HL-60 (cell line): Measurements from ENCODE around the gene RELT.

ENCODE experiments used
- DNase-seq, 2 experiments: peaks; one replicate each; pipeline ENCODE4 v3.0.0-alpha.2; 2010 to 2020; ENCODE audit warnings: low read depth in 1 of 2, low spot score in 1 of 2
- H3K27ac ChIP-seq: fragments of 250-450 bp; sonication (Bioruptor Pico); replicated peaks from 2 replicates; pipeline ENCODE4 v1.5.1; 2020; ENCODE audit warnings: mild to moderate bottlenecking, moderate library complexity
- H3K27me3 ChIP-seq: fragments of 250-450 bp; sonication (Bioruptor Pico); 2 replicates; pipeline ENCODE4 v1.5.1; 2021; ENCODE audit warnings: mild to moderate bottlenecking, moderate library complexity; ENCODE audit not compliant: insufficient read depth, poor library complexity, severe bottlenecking
- H3K4me3 ChIP-seq: replicated peaks from 2 replicates; pipeline ENCODE4 v1.5.1; 2011; ENCODE audit warnings: mild to moderate bottlenecking, control low read depth, low read length; ENCODE audit not compliant: insufficient read depth
- CTCF ChIP-seq: IDR thresholded peaks from one replicate; pipeline ENCODE4 v1.5.1; 2011; ENCODE audit warnings: low read length, control low read depth, inconsistent platforms; ENCODE audit not compliant: insufficient read depth
- GABPA ChIP-seq: IDR thresholded peaks from 2 replicates; pipeline ENCODE4 v1.6.1; 2012; ENCODE audit warnings: low read depth
- POLR2AphosphoS5 ChIP-seq: IDR thresholded peaks from 2 replicates; pipeline ENCODE4 v1.6.1; 2012; ENCODE audit warnings: low read depth
- REST ChIP-seq: IDR thresholded peaks from 2 replicates; pipeline ENCODE4 v1.6.1; 2012; ENCODE audit warnings: low read depth; ENCODE audit not compliant: insufficient replicate concordance
- SPI1 ChIP-seq: IDR thresholded peaks from 2 replicates; pipeline ENCODE4 v1.6.1; 2012; ENCODE audit warnings: low read depth, mild to moderate bottlenecking, borderline replicate concordance

Gene RELT

GRCh38 chr11:73353422-73353821, 22.8 kb upstream of the RELT start:
- TF ChIP-seq POLR2AphosphoS5 (no peak), CTCF (no peak), SPI1 (no peak), REST (no peak), GABPA (no peak)
- no peak overlapping the region for H3K4me3 ChIP-seq

GRCh38 chr11:73355109-73355508, 21.1 kb upstream of the RELT start:
- Histone ChIP-seq H3K27ac (no peak overlapping the region), H3K27me3 (no peaks in the 10 kb centered on the region), H3K4me3 (no peak overlapping the region)
- TF ChIP-seq REST, result no peak
- no peak for TF ChIP-seq SPI1
- TF ChIP-seq GABPA, result no peak
- TF ChIP-seq POLR2AphosphoS5, result no peak
- TF ChIP-seq CTCF, result no peak
- no peak for DNase-seq

More at GRCh38 chr11:73353422-73353821, 22.8 kb upstream of the RELT start:
- H3K27me3 ChIP-seq, result no peaks in the 10 kb centered on the region
- no peak overlapping the region for H3K27ac ChIP-seq
- no peak for DNase-seq

GRCh38 chr11:73356979-73357860, 19.0 kb upstream of the RELT start:
- H3K27ac ChIP-seq, result no peak overlapping the region
- no peak overlapping the region for H3K4me3 ChIP-seq
- TF ChIP-seq POLR2AphosphoS5 (no peak), SPI1 (no peak), CTCF (no peak), REST (no peak), GABPA (no peak)
- no peaks in the 10 kb centered on the region for H3K27me3 ChIP-seq
- no peak for DNase-seq
